WTC11 (cell line): ENCODE data around the gene DAB1. TPM values are rescaled to one million over a fixed set of nuclear protein-coding genes. Genes with fewer than 3 reads are reported as not detected.

Source experiments
- ATAC-seq: fragments of 200-7000 bp; cut with Tn5 transposase; 2 replicates; pipeline ENCODE4 v1.10.0; 2021; ENCODE audit warnings: mild to moderate bottlenecking, moderate library complexity
- CTCF ChIA-PET: fragments of 300-600 bp; sonication (Branson Sonifier 250); formaldehyde crosslinking; loops from one replicate; lab custom pipeline; 2021; ENCODE audit warnings: antibody characterized with exemption; lab: Charles Lee
- POLR2A ChIA-PET: fragments of 350-600 bp; sonication (Branson Sonifier 250); formaldehyde crosslinking; loops from one replicate; lab custom pipeline; 2021; ENCODE audit warnings: antibody characterized with exemption; lab: Charles Lee
- DNase-seq: peaks from one replicate; pipeline ENCODE4 v3.0.0; 2021; ENCODE audit warnings: low spot score
- H3K27ac Mint-ChIP-seq: 2 replicates; pipeline ENCODE4 v1.8.0; 2021; ENCODE audit warnings: mixed read lengths
- H3K27me3 Mint-ChIP-seq: 2 replicates; pipeline ENCODE4 v1.8.0; 2021; ENCODE audit warnings: low read depth, mild to moderate bottlenecking, moderate library complexity, mixed read lengths
- H3K36me3 Mint-ChIP-seq: 2 replicates; pipeline ENCODE4 v1.8.0; 2021; ENCODE audit warnings: mixed read lengths
- H3K4me1 Mint-ChIP-seq: 2 replicates; pipeline ENCODE4 v1.8.0; 2022; ENCODE audit warnings: mixed read lengths
- H3K4me3 Mint-ChIP-seq: 2 replicates; pipeline ENCODE4 v1.8.0; 2021; ENCODE audit warnings: mild to moderate bottlenecking, moderate library complexity, mixed read lengths
- H3K9me3 Mint-ChIP-seq: 2 replicates; pipeline ENCODE4 v1.8.0; 2021; ENCODE audit warnings: mixed read lengths
- ATF3 ChIP-seq: sonication (generic); formaldehyde crosslinking; conservative IDR thresholded peaks from 2 replicates; pipeline ENCODE4 v1.8.1; 2022; ENCODE audit warnings: mild to moderate bottlenecking, missing genetic modification reagents
- CBFB ChIP-seq: sonication (generic); formaldehyde crosslinking; IDR thresholded peaks from 2 replicates; pipeline ENCODE4 v1.8.1; 2022; ENCODE audit warnings: mild to moderate bottlenecking, low read depth, missing genetic modification reagents
- E2F1 ChIP-seq: sonication (generic); formaldehyde crosslinking; IDR thresholded peaks from 2 replicates; pipeline ENCODE4 v1.8.0; 2022; ENCODE audit warnings: mild to moderate bottlenecking, missing genetic modification reagents
- GABPB1 ChIP-seq: sonication (generic); formaldehyde crosslinking; IDR thresholded peaks from 2 replicates; pipeline ENCODE4 v1.8.1; 2023; ENCODE audit warnings: mild to moderate bottlenecking, missing genetic modification reagents
- HMGA2 ChIP-seq: fragments of 250-450 bp; sonication (Bioruptor Pico); IDR thresholded peaks from 2 replicates; pipeline ENCODE4 v1.4.0; 2021; ENCODE audit warnings: mild to moderate bottlenecking, moderate library complexity
- MAX ChIP-seq: sonication (generic); formaldehyde crosslinking; IDR thresholded peaks from 2 replicates; pipeline ENCODE4 v1.8.0; 2022; ENCODE audit warnings: mild to moderate bottlenecking, missing genetic modification reagents
- MXD4 ChIP-seq: fragments of 250-450 bp; sonication (Bioruptor Pico); IDR thresholded peaks from 2 replicates; pipeline ENCODE4 v1.8.0; 2021; ENCODE audit warnings: mild to moderate bottlenecking, moderate library complexity, borderline replicate concordance
- NFATC4 ChIP-seq: fragments of 250-450 bp; sonication (Bioruptor Pico); IDR thresholded peaks from 2 replicates; pipeline ENCODE4 v1.9.0; 2021; ENCODE audit warnings: mild to moderate bottlenecking
- RORB ChIP-seq: fragments of 250-450 bp; sonication (Bioruptor Pico); IDR thresholded peaks from 2 replicates; pipeline ENCODE4 v1.9.0; 2021; ENCODE audit warnings: mild to moderate bottlenecking
- SMAD3 ChIP-seq: sonication (generic); formaldehyde crosslinking; IDR thresholded peaks from 2 replicates; pipeline ENCODE4 v1.8.0; 2022; ENCODE audit warnings: missing genetic modification reagents, mild to moderate bottlenecking, borderline replicate concordance
- SMAD4 ChIP-seq: sonication (generic); formaldehyde crosslinking; IDR thresholded peaks from 2 replicates; pipeline ENCODE4 v1.8.0; 2022; ENCODE audit warnings: mild to moderate bottlenecking, missing genetic modification reagents
- TCF7 ChIP-seq: sonication (generic); formaldehyde crosslinking; IDR thresholded peaks from 2 replicates; pipeline ENCODE4 v1.8.0; 2022; ENCODE audit warnings: mild to moderate bottlenecking, low read depth, missing genetic modification reagents, moderate library complexity
- TP53 ChIP-seq: sonication (generic); formaldehyde crosslinking; IDR thresholded peaks from 2 replicates; pipeline ENCODE4 v1.8.1; 2023; ENCODE audit warnings: mild to moderate bottlenecking, missing genetic modification reagents
- ZBTB21 ChIP-seq: sonication (generic); formaldehyde crosslinking; IDR thresholded peaks from 2 replicates; pipeline ENCODE4 v1.8.1; 2023; ENCODE audit warnings: mild to moderate bottlenecking, missing genetic modification reagents, borderline replicate concordance
- ZNF281 ChIP-seq: sonication (generic); formaldehyde crosslinking; IDR thresholded peaks from 2 replicates; pipeline ENCODE4 v1.8.0; 2023; ENCODE audit warnings: mild to moderate bottlenecking, missing genetic modification reagents
- total RNA-seq: library from RNA; stranded (reverse); gene quantifications from 3 replicates; pipeline ENCODE4 v1.2.3, GENCODE V29; 2021

DAB1 gene
- total RNA-seq, 1 experiment from 2014 or later: 10.7 TPM

- Mint-ChIP-seq H3K4me3 (no peak overlapping the region), H3K36me3 (no peaks in the 10 kb centered on the region), H3K9me3 (peaks cover 9% of the 10 kb centered on the region), H3K27ac (no peak overlapping the region), H3K27me3 (no peaks in the 10 kb centered on the region), H3K4me1 (no peaks in the 10 kb centered on the region)
- ChIA-PET POLR2A (no interaction called here), CTCF (interaction anchor here (1.7 kb wide), 1 partner anchor 144 kb away, joined by 5 read pairs; no protein-coding TSS in a partner anchor)
- ATAC-seq (no peak), DNase-seq (no peak)
- TF ChIP-seq MAX (CRISPR knock-in tag) (no peak), NFATC4 (CRISPR knock-in tag) (no peak), SMAD3 (CRISPR knock-in tag) (no peak), HMGA2 (CRISPR knock-in tag) (no peak), ZNF281 (no peak), ATF3 (no peak), RORB (no peak), MXD4 (no peak), E2F1 (CRISPR knock-in tag) (no peak), CBFB (CRISPR knock-in tag) (no peak)
- TF ChIP-seq, all 79 proteins: peak for 0
Measured at GRCh38 chr1:56964349-56965017, 459.4 kb downstream of the DAB1 start.

- Mint-ChIP-seq H3K9me3 (0 out of 2 replicates have a peak, but pooled peaks cover under 1% of the 10 kb centered on the region), H3K4me1 (no peaks in the 10 kb centered on the region), H3K4me3 (no peak overlapping the region), H3K36me3 (no peaks in the 10 kb centered on the region), H3K27me3 (no peaks in the 10 kb centered on the region), H3K27ac (no peak overlapping the region)
- ChIA-PET POLR2A (no interaction called here), CTCF (interaction anchor here (1.0 to 1.7 kb wide), 2 partner anchors 42 to 143 kb away, joined by 3 to 5 read pairs; no protein-coding TSS in a partner anchor)
- ATAC-seq: no peak
- TF ChIP-seq GABPB1 (CRISPR knock-in tag) (peak; percentile 92), ZBTB21 (CRISPR knock-in tag) (no peak)
- DNase-seq: no peak
Measured at GRCh38 chr1:56963667-56964066, 460.2 kb downstream of the DAB1 start.

- DNase-seq (no peak), ATAC-seq (no peak)
- POLR2A ChIA-PET: no interaction called here
- Mint-ChIP-seq H3K27me3 (no peaks in the 10 kb centered on the region), H3K9me3 (no peaks in the 10 kb centered on the region), H3K4me3 (no peak overlapping the region), H3K4me1 (no peaks in the 10 kb centered on the region), H3K27ac (no peak overlapping the region), H3K36me3 (no peaks in the 10 kb centered on the region)
- TF ChIP-seq ZNF281: no peak
- TF ChIP-seq SMAD4: no peak
- no peak for TF ChIP-seq TCF7
- TF ChIP-seq TP53 (CRISPR knock-in tag): no peak
- CTCF ChIA-PET: no interaction called here
Measured at GRCh38 chr1:56961426-56961825, 462.4 kb downstream of the DAB1 start.
